ENCODE results near the gene FAM50B.
A peak's percentile ranks its signal among the peaks of the same experiment; 100 is the strongest.

The FAM50B gene

GRCh38 chr6:3848925-3849605 lies at the start of gene FAM50B:
Gene FAM50B (plus strand): TSS chr6:3849373. CDS start chr6:3849812, 439 bp downstream.
- DNase-seq (ENCODE audit: low read depth in 1 of 2, low spot score in 1 of 2) = peak; percentile 88 to 89

GRCh38 chr6:3799719-3800118 lies 49.5 kb upstream of the FAM50B start:
- DNase-seq (ENCODE audit: low read depth in 1 of 2, low spot score in 1 of 2) = no peak

- DNase-seq (ENCODE audit: low read depth in 1 of 2, low spot score in 1 of 2) = no peak
Observed at GRCh38 chr6:3800850-3801591, 48.2 kb upstream of the FAM50B start.

- no peak for DNase-seq (ENCODE audit: low read depth in 1 of 2, low spot score in 1 of 2)
Observed at GRCh38 chr6:3801960-3802359, 47.2 kb upstream of the FAM50B start.

GRCh38 chr6:3803627-3804468 lies 45.3 kb upstream of the FAM50B start:
- no peak for DNase-seq (ENCODE audit: low read depth in 1 of 2, low spot score in 1 of 2)

- DNase-seq (ENCODE audit: low read depth in 1 of 2, low spot score in 1 of 2) = no peak
Observed at GRCh38 chr6:3804964-3805363, 44.2 kb upstream of the FAM50B start.

GRCh38 chr6:3805448-3806123 lies 43.6 kb upstream of the FAM50B start:
- no peak for DNase-seq (ENCODE audit: low read depth in 1 of 2, low spot score in 1 of 2)

GRCh38 chr6:3806169-3806922 lies 42.8 kb upstream of the FAM50B start:
- no peak for DNase-seq (ENCODE audit: low read depth in 1 of 2, low spot score in 1 of 2)

GRCh38 chr6:3808199-3808598 lies 41.0 kb upstream of the FAM50B start:
- DNase-seq (ENCODE audit: low read depth in 1 of 2, low spot score in 1 of 2) = no peak

GRCh38 chr6:3808759-3809514 lies 40.2 kb upstream of the FAM50B start:
- DNase-seq (ENCODE audit: low read depth in 1 of 2, low spot score in 1 of 2) = no peak

GRCh38 chr6:3809515-3809891 lies 39.7 kb upstream of the FAM50B start:
- no peak for DNase-seq (ENCODE audit: low read depth in 1 of 2, low spot score in 1 of 2)

- no peak for DNase-seq (ENCODE audit: low read depth in 1 of 2, low spot score in 1 of 2)
Observed at GRCh38 chr6:3809982-3810381, 39.2 kb upstream of the FAM50B start.

- DNase-seq (ENCODE audit: low read depth in 1 of 2, low spot score in 1 of 2) = no peak
Observed at GRCh38 chr6:3811191-3811590, 38.0 kb upstream of the FAM50B start.

- DNase-seq (ENCODE audit: low read depth in 1 of 2, low spot score in 1 of 2) = no peak
Observed at GRCh38 chr6:3812596-3812995, 36.6 kb upstream of the FAM50B start.

- DNase-seq (ENCODE audit: low read depth in 1 of 2, low spot score in 1 of 2) = no peak
Observed at GRCh38 chr6:3813150-3813780, 35.9 kb upstream of the FAM50B start.

GRCh38 chr6:3813918-3814317 lies 35.3 kb upstream of the FAM50B start:
- DNase-seq (ENCODE audit: low read depth in 1 of 2, low spot score in 1 of 2) = no peak

GRCh38 chr6:3814539-3814938 lies 34.6 kb upstream of the FAM50B start:
- DNase-seq (ENCODE audit: low read depth in 1 of 2, low spot score in 1 of 2) = no peak

- DNase-seq (ENCODE audit: low read depth in 1 of 2, low spot score in 1 of 2) = no peak
Observed at GRCh38 chr6:3816251-3816650, 32.9 kb upstream of the FAM50B start.

Data from activated T-helper 1 cell treated with anti-CD3 and anti-CD28 coated beads, Interleukin-2, amount 50 U/mL, for 16 hours (primary cell).